Stimulated activated naive B cell treated with anti-CD40 and anti-IgM and Interleukin-4, amounts not matched to agents 10 μg/mL and 1 μg/mL and 100 μg/mL, for 72 hours (primary cell): Measurements from ENCODE around the gene MLPH.

Experiments used
- ATAC-seq, 2 donors: fragments of 150-1000 bp; cut with Tn5 transposase; replicated peaks; 2 replicates each; pipeline ENCODE4 v1.10.0; 2021; ENCODE audit warnings: moderate library complexity in 1 of 2
- DNase-seq: peaks from one replicate; pipeline ENCODE4 v3.0.0; 2021
- H3K27ac Mint-ChIP-seq: one replicate; pipeline ENCODE4 v1.8.0; 2022; ENCODE audit warnings: mild to moderate bottlenecking, mixed read lengths
- H3K27me3 Mint-ChIP-seq, 2 donors: one replicate each; pipeline ENCODE4 v1.8.0; 2022; ENCODE audit warnings: mixed read lengths in 2 of 2
- H3K36me3 Mint-ChIP-seq, 2 donors: one replicate each; pipeline ENCODE4 v1.8.0; 2022; ENCODE audit warnings: mixed read lengths in 2 of 2, mild to moderate bottlenecking in 1 of 2
- H3K4me1 Mint-ChIP-seq, 2 donors: one replicate each; pipeline ENCODE4 v1.8.0; 2022; ENCODE audit warnings: mixed read lengths in 2 of 2, mild to moderate bottlenecking in 1 of 2
- H3K4me3 Mint-ChIP-seq, 2 donors: one replicate each; pipeline ENCODE4 v1.8.0; 2022; ENCODE audit warnings: mild to moderate bottlenecking in 2 of 2, mixed read lengths in 2 of 2, moderate library complexity in 1 of 2
- H3K9me3 Mint-ChIP-seq, 2 donors: one replicate each; pipeline ENCODE4 v1.8.0; 2022; ENCODE audit warnings: mixed read lengths in 2 of 2, mild to moderate bottlenecking in 1 of 2

MLPH gene

DNA sequence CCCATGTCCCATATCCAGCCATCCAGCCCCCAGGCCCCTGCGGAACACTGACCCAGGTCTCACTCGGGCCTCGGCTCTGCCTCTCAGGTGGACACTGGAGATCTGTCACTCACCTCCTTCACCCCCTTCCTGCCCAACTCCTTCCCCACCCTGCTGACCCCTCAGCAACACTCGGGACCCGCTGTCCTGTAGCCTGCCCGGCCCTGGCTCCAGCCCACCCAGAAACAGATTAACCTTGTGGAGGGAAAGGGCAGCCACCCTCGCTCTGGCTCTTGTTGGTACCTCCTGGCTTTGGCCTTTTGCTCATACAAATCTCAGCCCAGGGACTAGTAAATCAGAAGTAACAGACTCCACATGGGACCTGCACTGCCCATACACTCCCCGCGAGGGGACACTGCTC is 49.6 kb downstream of the MLPH start:
- no peaks in the 10 kb centered on the region for H3K36me3 Mint-ChIP-seq
- DNase-seq (no peak), ATAC-seq (no peak)
- H3K27ac Mint-ChIP-seq = no peak overlapping the region
- H3K9me3 Mint-ChIP-seq = no peaks in the 10 kb centered on the region
- H3K4me1 Mint-ChIP-seq = peaks cover 0 to 4% of the 10 kb centered on the region in 2 donors
- H3K4me3 Mint-ChIP-seq = no peak overlapping the region
- H3K27me3 Mint-ChIP-seq = peaks cover 25 to 34% of the 10 kb centered on the region in 2 donors

DNA sequence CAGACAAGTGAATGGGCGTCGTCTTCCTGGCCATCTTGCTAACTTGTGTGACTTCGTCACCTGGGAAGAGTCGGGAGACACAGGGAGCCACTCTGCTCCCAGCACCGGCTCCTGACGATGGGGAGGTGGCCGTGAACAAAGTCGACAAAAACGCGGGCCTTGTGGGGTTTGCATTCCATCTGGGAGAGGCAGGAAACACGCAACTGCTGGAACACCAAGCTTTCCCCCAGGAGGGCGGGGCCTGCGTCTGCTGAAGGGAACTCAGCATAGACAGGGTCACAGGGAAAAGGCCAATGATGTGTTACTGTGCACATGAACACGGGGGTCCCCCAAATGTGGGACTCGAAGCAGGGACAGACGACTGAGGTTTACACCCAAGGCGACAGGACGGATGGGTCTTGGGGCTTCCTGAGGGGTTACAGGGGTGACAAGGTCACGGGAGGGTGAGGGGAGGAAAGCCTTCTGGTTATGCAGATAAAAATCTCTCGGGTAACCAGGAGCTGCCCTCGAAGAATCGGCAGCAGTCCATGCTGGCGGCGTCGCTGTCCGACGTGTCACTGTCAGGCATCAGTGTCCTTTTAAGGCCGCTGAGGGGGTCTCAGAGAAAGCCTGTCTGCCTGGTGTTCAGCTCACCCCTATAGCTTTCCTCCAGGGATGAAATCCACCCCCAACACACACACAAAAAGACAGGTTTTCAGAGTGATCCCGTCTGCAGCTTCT is 51.1 kb downstream of the MLPH start:
- Mint-ChIP-seq H3K36me3 (no peaks in the 10 kb centered on the region), H3K27ac (no peak overlapping the region), H3K4me3 (no peak overlapping the region), H3K27me3 (peaks cover 27 to 42% of the 10 kb centered on the region in 2 donors), H3K9me3 (no peaks in the 10 kb centered on the region), H3K4me1 (peaks cover 0 to 5% of the 10 kb centered on the region in 2 donors)
- no peak for DNase-seq
- no peak for ATAC-seq

DNA sequence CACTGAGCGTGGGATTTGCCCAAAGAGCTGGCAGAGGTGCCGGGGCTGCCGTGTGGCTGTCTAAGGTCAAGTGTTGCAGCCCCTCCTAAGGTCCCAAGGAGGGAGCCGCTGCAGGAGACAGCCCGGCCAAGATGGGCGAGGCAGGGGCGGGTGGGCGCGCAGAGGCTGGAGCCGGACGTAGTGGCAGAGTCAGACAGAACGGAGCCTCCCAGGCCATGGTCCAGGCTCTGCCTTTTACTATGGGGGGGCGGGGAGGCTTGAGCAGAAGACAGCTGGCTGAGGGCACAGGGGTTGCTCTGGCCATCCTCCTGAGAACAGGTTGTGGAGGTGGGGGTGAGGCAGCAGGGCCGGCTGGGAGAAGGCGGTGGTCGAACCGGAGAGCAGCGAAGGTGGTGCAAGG is 51.9 kb downstream of the MLPH start:
- H3K4me3 Mint-ChIP-seq = no peak overlapping the region
- peaks cover 27 to 42% of the 10 kb centered on the region in 2 donors for H3K27me3 Mint-ChIP-seq
- H3K4me1 Mint-ChIP-seq = peaks cover 0 to 5% of the 10 kb centered on the region in 2 donors
- no peak for ATAC-seq
- no peak overlapping the region for H3K27ac Mint-ChIP-seq
- H3K9me3 Mint-ChIP-seq = no peaks in the 10 kb centered on the region
- H3K36me3 Mint-ChIP-seq = no peaks in the 10 kb centered on the region
- no peak for DNase-seq

DNA sequence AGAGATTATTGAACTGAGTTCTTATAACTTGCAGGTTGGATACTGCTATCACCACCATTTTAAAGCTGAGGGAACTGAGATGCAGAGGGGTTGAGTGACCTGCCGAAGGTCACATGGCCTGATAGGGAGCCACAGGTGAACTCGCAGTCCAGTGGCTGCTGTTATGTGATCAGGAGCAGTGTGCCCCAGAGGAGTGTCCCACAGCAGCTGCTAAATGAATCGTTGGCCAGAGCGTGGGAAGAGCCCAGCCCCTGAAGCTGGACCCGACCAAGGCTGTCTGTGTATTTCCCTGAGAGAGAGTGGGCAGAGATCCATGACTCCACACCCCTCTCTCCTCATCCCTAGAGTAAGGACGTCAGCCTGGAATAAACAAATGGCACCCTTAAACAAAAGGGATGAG is 52.6 kb downstream of the MLPH start:
- ATAC-seq = no peak
- DNase-seq = no peak
- Mint-ChIP-seq H3K4me3 (no peak overlapping the region), H3K27me3 (peaks cover 22 to 42% of the 10 kb centered on the region in 2 donors), H3K9me3 (no peaks in the 10 kb centered on the region), H3K4me1 (peaks cover 0 to 5% of the 10 kb centered on the region in 2 donors), H3K27ac (peak overlapping the region; percentile 14), H3K36me3 (no peaks in the 10 kb centered on the region)

DNA sequence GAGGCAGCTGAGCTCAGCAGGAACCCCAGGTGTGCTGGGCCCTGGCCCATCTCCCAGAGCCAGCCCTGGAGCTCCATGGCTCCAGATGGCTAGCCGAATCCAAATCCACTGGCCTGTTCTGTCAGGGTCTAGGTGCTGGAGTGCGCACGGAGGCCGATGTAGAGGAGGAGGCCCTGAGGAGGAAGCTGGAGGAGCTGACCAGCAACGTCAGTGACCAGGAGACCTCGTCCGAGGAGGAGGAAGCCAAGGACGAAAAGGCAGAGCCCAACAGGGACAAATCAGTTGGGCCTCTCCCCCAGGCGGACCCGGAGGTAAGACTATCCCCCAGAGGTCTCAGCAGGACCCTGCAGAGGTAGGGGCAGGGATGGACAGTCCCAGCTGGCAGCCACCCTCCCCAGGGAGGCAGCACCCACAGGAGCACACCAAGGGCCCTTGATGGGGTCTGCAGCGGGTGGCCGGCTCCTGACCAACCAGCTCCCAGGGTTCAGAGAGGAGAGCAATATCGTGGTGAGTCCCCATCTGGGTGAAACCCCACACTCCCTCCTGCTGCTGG is 53.2 kb downstream of the MLPH start:
- Mint-ChIP-seq H3K27ac (no peak overlapping the region), H3K27me3 (peaks cover 22 to 44% of the 10 kb centered on the region in 2 donors), H3K4me1 (peaks cover 0 to 5% of the 10 kb centered on the region in 2 donors), H3K4me3 (no peak overlapping the region), H3K36me3 (no peaks in the 10 kb centered on the region), H3K9me3 (no peaks in the 10 kb centered on the region)
- ATAC-seq (no peak), DNase-seq (no peak)

DNA sequence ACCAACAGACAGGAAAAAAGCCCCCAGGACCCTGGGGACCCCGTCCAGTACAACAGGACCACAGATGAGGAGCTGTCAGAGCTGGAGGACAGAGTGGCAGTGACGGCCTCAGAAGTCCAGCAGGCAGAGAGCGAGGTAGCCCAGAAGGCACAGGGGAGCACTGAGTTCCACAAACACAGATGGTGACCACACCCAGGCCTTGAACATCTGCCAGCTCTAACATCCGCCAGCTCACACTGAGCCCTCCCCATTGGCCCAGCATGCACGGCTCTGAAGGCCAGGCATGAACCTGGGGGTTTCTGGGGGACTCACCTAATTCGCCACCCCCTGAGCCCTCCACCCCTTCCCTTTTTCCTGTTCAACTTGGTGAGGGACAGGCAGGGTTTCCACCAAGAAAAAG is 53.8 kb downstream of the MLPH start:
- Mint-ChIP-seq H3K27ac (no peak overlapping the region), H3K27me3 (peaks cover 22 to 47% of the 10 kb centered on the region in 2 donors), H3K4me1 (peaks cover 0 to 5% of the 10 kb centered on the region in 2 donors), H3K36me3 (no peaks in the 10 kb centered on the region), H3K9me3 (no peaks in the 10 kb centered on the region), H3K4me3 (no peak overlapping the region)
- ATAC-seq (peak; percentile 45 to 74), DNase-seq (no peak)

DNA sequence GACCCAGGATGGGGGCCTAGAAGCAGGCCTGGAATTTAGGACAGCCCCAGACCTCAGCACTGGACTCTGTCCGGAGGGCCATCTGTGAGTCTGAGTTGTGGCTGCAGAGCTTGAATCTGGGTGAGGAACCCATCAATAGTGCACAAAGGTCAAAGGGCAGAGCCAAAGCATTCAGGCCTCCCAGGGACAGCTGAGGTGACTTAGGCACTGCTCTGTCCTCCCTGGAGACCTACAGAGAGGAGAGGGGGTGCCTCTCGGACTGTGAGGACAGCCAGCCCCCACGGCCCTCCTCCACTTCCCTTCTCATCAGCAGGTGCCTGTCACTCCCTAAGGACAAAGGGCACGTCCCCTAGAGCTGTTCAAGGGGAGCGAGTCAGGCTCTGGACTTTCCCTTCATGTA is 54.2 kb downstream of the MLPH start:
- Mint-ChIP-seq H3K4me3 (no peak overlapping the region), H3K4me1 (peaks cover 0 to 5% of the 10 kb centered on the region in 2 donors), H3K36me3 (no peaks in the 10 kb centered on the region), H3K27me3 (peaks cover 22 to 47% of the 10 kb centered on the region in 2 donors), H3K27ac (no peak overlapping the region), H3K9me3 (no peaks in the 10 kb centered on the region)
- DNase-seq (no peak), ATAC-seq (peak; percentile 48 to 82)

DNA sequence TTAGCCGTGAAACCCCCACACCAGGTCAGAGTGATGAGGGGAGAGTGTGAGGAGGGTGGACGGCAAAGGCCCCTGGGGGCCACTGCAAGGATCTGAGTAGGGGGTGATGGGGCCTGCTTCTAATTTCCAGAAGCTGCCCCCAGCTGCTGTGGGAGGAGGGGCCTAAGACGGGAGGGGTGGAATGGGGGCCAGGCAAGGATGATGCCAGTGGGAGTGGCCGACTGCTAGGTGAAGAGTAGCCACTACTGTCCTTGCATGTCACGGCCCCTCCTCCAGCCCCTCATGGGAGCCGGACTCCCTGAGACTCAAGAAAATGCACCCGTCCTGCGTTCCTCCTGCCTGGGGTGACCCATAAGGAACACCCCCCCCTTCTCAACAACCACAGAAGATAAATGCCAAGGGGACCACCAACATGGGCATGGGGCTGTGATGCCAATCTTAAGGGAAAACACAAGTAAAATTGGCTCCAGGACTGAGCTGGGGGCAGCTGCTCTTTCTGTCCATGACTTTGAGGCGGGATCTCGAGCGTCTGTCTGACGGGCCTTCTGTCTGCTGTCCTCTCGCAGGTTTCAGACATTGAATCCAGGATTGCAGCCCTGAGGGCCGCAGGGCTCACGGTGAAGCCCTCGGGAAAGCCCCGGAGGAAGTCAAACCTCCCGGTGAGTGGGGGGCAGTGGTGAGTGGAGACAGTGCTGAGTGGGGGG is 55.1 kb downstream of the MLPH start:
- Mint-ChIP-seq H3K9me3 (no peaks in the 10 kb centered on the region), H3K4me3 (no peak overlapping the region), H3K27ac (no peak overlapping the region), H3K27me3 (peaks cover 22 to 48% of the 10 kb centered on the region in 2 donors), H3K4me1 (peaks cover 0 to 5% of the 10 kb centered on the region in 2 donors), H3K36me3 (no peaks in the 10 kb centered on the region)
- ATAC-seq (no peak), DNase-seq (no peak)

DNA sequence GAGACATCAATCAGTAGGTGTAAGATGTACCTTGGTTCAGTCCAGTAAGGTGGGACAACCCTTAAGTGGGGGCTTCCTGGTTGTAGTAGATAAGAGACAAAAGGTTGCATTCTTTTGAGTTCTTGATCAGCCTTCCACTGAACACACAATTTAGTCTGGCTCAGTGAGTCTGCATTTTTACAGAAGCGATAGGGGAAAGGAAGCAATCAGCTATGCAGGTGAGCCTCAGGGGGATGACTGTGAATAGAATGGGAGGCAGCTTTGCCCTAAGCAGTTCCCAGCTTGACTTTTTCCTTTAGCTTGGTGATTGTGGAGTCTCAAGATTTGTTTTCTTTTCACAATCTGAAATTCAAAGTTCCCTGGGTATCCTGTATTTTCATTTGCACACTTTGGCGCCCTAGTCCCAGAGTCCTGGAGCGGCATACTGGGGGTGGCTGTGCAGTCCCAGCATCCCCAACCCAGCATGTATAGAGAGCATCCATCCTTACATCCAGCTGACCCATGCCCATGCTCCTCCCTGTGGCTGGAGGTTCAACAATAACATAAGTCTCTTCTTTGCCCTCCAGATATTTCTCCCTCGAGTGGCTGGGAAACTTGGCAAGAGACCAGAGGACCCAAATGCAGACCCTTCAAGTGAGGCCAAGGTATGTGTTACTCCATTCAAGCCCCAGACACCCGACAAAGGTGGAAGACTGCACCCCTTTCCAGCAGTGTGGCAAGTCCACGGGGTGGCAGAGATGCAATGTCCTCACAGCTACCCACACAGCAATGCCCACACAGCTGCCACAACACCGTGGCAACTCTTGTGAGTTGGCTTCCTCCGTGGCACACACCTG is 59.2 kb downstream of the MLPH start:
- peaks cover 0 to 3% of the 10 kb centered on the region in 2 donors for H3K4me1 Mint-ChIP-seq
- no peaks in the 10 kb centered on the region for H3K9me3 Mint-ChIP-seq
- no peaks in the 10 kb centered on the region for H3K36me3 Mint-ChIP-seq
- no peak overlapping the region for H3K27ac Mint-ChIP-seq
- H3K4me3 Mint-ChIP-seq = no peak overlapping the region
- H3K27me3 Mint-ChIP-seq = peaks cover 8 to 33% of the 10 kb centered on the region in 2 donors
- DNase-seq (no peak), ATAC-seq (no peak)

DNA sequence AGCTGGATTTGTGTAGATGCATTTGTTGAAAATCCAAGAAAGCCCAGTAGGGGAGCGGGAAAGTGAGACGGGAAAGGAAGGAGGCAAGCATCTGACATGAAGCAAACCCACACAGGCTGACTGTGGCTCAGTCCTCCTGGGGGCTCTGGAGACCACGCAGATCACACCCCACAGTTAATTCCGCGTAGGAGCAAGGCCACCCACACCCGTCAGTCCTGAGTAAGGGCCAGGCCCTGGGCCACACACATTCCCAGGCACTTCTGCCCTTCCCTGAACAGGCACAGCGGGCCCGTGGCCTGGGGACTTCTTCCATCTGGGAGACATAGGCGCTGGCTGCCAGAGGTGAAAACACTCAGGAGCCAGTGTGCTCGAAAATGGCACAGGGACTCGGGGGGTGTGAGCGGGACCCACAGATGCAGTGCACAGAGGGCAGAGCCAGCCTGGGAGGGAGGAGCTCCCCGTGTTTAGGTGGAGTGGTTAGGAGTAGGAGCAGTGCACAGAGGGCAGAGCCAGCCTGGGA is 59.9 kb downstream of the MLPH start:
- H3K27ac Mint-ChIP-seq = no peak overlapping the region
- ATAC-seq = no peak
- H3K36me3 Mint-ChIP-seq = no peaks in the 10 kb centered on the region
- no peaks in the 10 kb centered on the region for H3K9me3 Mint-ChIP-seq
- no peaks in the 10 kb centered on the region for H3K4me1 Mint-ChIP-seq
- H3K27me3 Mint-ChIP-seq = peaks cover 4 to 28% of the 10 kb centered on the region in 2 donors
- DNase-seq = no peak
- no peak overlapping the region for H3K4me3 Mint-ChIP-seq

DNA sequence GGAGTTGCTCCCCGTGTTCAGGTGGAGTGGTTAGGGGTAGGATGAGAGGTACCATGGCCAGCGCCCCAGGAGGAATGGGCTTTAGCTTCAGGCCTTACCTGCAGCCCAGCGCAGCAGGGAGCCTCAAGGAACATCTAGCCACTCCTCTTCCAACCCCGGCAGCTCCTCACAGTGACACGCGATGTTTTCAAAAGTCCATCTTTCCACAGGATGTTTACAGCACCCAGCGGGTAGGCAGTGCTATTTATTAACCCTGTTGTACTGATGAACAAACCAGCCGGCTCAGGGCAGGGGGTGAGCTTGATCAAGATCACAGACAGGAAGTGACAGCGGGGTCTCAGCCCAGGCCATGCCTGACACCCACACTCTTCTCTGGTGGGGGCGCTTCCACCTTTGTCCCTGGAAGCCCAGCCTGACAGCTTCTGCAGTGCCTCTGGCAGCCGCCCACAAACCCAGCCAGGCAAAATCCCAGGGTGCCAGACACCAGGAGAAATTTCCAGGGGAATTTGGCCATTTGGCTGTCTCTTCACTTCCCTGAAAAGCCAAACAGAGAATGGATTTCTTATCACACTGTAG is 60.9 kb downstream of the MLPH start:
- H3K27ac Mint-ChIP-seq = no peak overlapping the region
- no peak for ATAC-seq
- H3K36me3 Mint-ChIP-seq = no peaks in the 10 kb centered on the region

DNA sequence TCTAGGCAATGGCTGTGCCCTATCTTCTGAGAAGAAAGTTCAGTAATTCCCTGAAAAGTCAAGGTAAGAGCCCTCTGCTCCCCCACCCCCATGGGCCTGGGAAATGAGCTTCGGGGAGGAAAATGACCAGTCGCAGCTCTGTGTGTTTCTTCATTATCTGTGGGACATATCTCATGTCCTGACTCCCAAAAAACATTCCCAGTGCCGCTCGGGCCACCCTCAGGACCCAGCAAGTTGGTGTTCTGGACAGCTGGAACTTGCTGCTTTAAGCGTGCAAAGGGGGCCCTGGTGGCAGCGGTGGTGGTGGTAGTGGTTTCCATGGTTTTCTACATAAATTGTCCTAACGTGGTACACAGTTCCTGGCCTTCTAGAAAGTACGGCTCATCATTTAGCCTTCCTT is 62.2 kb downstream of the MLPH start:
- H3K4me1 Mint-ChIP-seq = no peaks in the 10 kb centered on the region
- H3K27ac Mint-ChIP-seq = no peak overlapping the region
- H3K4me3 Mint-ChIP-seq = no peak overlapping the region
- ATAC-seq = no peak
- no peaks in the 10 kb centered on the region for H3K36me3 Mint-ChIP-seq
- no peak for DNase-seq
- H3K9me3 Mint-ChIP-seq = peaks cover 0 to 6% of the 10 kb centered on the region in 2 donors
- H3K27me3 Mint-ChIP-seq = peaks cover 10 to 28% of the 10 kb centered on the region in 2 donors

More for the DNA sequence above, 60.9 kb downstream of the MLPH start:
- Mint-ChIP-seq H3K4me1 (no peaks in the 10 kb centered on the region), H3K4me3 (no peak overlapping the region), H3K27me3 (peaks cover 4 to 23% of the 10 kb centered on the region in 2 donors), H3K9me3 (no peaks in the 10 kb centered on the region)
- no peak for DNase-seq

DNA sequence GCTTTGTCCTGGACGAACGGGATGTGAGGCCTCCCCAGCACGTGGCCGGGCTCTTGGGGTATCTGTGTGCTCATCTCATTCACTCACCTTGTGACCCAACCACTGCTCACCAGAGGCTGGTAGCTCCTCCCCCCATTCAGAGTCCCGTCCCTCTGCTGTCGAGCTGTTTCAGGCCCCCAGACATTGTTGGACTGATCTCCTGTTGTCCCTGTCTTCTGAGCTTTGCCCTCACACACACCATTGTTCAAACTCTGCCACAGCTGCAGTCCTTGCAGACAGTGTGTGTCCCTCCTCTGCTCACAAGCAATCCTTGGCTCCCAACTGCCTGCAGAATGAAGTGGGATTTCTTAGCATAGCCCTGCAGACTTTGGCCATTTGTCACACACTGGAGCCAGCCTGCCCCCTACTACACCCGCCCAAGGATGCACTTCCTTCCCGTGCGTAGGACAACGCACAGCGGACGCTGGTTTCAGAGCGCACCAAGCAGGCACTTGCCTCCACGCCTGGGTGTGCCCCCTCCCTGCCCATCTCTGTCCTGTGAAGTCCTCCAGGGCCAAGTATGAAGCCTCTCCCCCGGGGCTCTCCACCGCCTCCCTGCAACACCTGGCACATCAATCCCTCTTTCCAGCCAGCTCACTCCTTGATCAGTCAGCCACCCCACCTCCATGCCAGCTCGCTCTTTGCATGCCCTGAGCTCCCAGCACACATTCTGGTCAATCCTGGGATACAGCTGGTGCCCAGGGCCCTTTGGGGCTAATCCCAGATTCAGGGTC is 62.8 kb downstream of the MLPH start:
- Mint-ChIP-seq H3K36me3 (no peaks in the 10 kb centered on the region), H3K27ac (no peak overlapping the region), H3K27me3 (peaks cover 10 to 28% of the 10 kb centered on the region in 2 donors), H3K4me1 (no peaks in the 10 kb centered on the region), H3K4me3 (no peak overlapping the region), H3K9me3 (peaks cover 0 to 6% of the 10 kb centered on the region in 2 donors)
- DNase-seq (no peak), ATAC-seq (no peak)
